OCI-LY1 (cell line): ENCODE measurements around the gene DNM2.
"Not testable (repeated sequence)": the region's sequence is repeated elsewhere in the genome, so short reads cannot be mapped to it uniquely, and the experiment has no call there.

Source experiments
- H2AFZ ChIP-seq: fragments of 200-600 bp; sonication (generic), shearing (Covaris generic); 2 replicates; pipeline ENCODE4 v1.6.0; 2014; ENCODE audit warnings: antibody characterized with exemption, mild to moderate bottlenecking, low read length
- H3F3A ChIP-seq: fragments of 200-600 bp; sonication (generic), shearing (Covaris generic); 2 replicates; pipeline ENCODE4 v1.6.0; 2014; ENCODE audit warnings: mild to moderate bottlenecking, antibody characterized with exemption, low read length, moderate library complexity; ENCODE audit not compliant: insufficient read depth
- H3K27ac ChIP-seq: fragments of 200-600 bp; sonication (generic); 2 replicates; pipeline ENCODE4 v1.5.1; 2014; ENCODE audit warnings: low read length, mixed run types, mild to moderate bottlenecking, low read depth; ENCODE audit not compliant: poor library complexity, severe bottlenecking
- H3K27me3 ChIP-seq: fragments of 200-600 bp; sonication (generic); 2 replicates; pipeline ENCODE4 v1.6.0; 2014; ENCODE audit warnings: antibody characterized with exemption, mild to moderate bottlenecking, low read length, moderate library complexity; ENCODE audit not compliant: insufficient read depth
- H3K36me3 ChIP-seq: fragments of 200-600 bp; sonication (generic); 2 replicates; pipeline ENCODE4 v1.6.1; 2014; ENCODE audit warnings: mild to moderate bottlenecking, antibody characterized with exemption, low read length, moderate library complexity, mixed read lengths; ENCODE audit not compliant: insufficient read depth
- H3K4me1 ChIP-seq: fragments of 200-600 bp; sonication (generic); 2 replicates; pipeline ENCODE4 v1.5.1; 2014; ENCODE audit warnings: mild to moderate bottlenecking, low read length, moderate library complexity; ENCODE audit not compliant: insufficient read depth, severe bottlenecking
- H3K4me2 ChIP-seq: fragments of 200-600 bp; sonication (generic), shearing (Covaris generic); 2 replicates; pipeline ENCODE4 v1.6.1; 2014; ENCODE audit warnings: low read length
- H3K4me3 ChIP-seq: fragments of 200-600 bp; sonication (generic); 2 replicates; pipeline ENCODE4 v1.5.1; 2014; ENCODE audit warnings: low read length, low read depth, mild to moderate bottlenecking, mixed read lengths; ENCODE audit not compliant: poor library complexity, severe bottlenecking
- H3K79me2 ChIP-seq: fragments of 200-600 bp; shearing (Covaris generic); 2 replicates; pipeline ENCODE4 v1.6.1; 2016; ENCODE audit warnings: mixed run types, low read length, mixed read lengths; ENCODE audit not compliant: insufficient read depth
- H3K9ac ChIP-seq: fragments of 200-600 bp; sonication (generic), shearing (Covaris generic); 2 replicates; pipeline ENCODE4 v1.6.1; 2014; ENCODE audit warnings: mild to moderate bottlenecking, low read length, mixed read lengths
- H3K9me2 ChIP-seq: fragments of 200-600 bp; sonication (generic), shearing (Covaris generic); 2 replicates; pipeline ENCODE4 v1.6.1; 2014; ENCODE audit warnings: low read depth, mild to moderate bottlenecking, low read length, mixed read lengths
- H3K9me3 ChIP-seq: fragments of 200-600 bp; shearing (Covaris generic); 2 replicates; pipeline ENCODE4 v1.6.1; 2014; ENCODE audit warnings: low read length, mixed read lengths
- H4K20me1 ChIP-seq: fragments of 200-600 bp; sonication (generic), shearing (Covaris generic); 2 replicates; pipeline ENCODE4 v1.6.0; 2016; ENCODE audit warnings: mild to moderate bottlenecking, low read length; ENCODE audit not compliant: insufficient read depth
- EZH2 ChIP-seq: fragments of 200-600 bp; sonication (generic), shearing (Covaris generic); IDR thresholded peaks from 2 replicates; pipeline ENCODE4 v1.8.0; 2017; ENCODE audit warnings: borderline replicate concordance, mixed run types, mild to moderate bottlenecking, antibody characterized with exemption, low read length, moderate library complexity, mixed read lengths
- TF ChIP-seq, protein P1 (sequence below): fragments of 200-600 bp; sonication (generic), shearing (Covaris generic); IDR thresholded peaks from 2 replicates; pipeline ENCODE4 v1.5.1; 2017; ENCODE audit warnings: mild to moderate bottlenecking, antibody characterized with exemption, low read length, moderate library complexity, mixed read lengths

Gene DNM2

DNA sequence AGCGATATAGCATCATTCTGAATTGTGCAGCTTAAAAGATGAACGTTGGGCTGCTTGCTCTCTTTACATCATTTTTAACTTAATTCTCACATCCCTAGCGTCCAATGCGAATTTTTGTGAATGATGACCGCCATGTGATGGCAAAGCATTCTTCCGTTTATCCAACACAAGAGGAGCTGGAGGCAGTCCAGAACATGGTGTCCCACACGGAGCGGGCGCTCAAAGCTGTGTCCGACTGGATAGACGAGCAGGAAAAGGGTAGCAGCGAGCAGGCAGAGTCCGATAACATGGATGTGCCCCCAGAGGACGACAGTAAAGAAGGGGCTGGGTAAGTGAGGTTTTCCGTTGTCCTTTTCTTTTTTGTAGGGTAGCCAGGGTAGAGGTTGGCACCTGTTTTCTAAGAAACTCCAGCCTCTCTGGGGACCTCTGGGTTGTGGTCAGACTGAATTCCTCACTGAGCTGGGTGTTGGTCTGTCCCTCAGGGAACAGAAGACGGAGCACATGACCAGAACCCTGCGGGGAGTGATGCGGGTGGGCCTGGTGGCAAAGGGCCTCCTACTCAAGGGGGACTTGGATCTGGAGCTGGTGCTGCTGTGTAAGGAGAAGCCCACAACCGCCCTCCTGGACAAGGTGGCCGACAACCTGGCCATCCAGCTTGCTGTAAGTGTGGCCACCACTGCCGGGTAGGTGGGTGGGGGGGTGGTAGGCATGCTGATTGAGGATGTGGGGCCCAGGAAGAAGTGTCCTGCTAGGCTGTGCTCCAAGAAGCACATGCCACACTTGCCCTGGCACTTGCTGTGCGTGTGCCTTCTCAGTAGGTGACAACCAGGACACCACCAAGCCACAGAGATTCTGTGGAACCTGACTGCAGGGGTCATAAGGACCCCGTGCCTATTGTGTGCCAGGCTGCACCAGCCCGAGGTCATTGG is 46.7 kb upstream of the DNM2 start:
- no peaks in the 10 kb centered on the region for H3K9me3 ChIP-seq
- H3F3A ChIP-seq: no peaks in the 10 kb centered on the region
- TF ChIP-seq, protein P1, sequence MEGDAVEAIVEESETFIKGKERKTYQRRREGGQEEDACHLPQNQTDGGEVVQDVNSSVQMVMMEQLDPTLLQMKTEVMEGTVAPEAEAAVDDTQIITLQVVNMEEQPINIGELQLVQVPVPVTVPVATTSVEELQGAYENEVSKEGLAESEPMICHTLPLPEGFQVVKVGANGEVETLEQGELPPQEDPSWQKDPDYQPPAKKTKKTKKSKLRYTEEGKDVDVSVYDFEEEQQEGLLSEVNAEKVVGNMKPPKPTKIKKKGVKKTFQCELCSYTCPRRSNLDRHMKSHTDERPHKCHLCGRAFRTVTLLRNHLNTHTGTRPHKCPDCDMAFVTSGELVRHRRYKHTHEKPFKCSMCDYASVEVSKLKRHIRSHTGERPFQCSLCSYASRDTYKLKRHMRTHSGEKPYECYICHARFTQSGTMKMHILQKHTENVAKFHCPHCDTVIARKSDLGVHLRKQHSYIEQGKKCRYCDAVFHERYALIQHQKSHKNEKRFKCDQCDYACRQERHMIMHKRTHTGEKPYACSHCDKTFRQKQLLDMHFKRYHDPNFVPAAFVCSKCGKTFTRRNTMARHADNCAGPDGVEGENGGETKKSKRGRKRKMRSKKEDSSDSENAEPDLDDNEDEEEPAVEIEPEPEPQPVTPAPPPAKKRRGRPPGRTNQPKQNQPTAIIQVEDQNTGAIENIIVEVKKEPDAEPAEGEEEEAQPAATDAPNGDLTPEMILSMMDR: no peak
- H3K27me3 ChIP-seq: no peaks in the 10 kb centered on the region
- H2AFZ ChIP-seq: no peak overlapping the region
- H3K4me3 ChIP-seq: no peak overlapping the region
- H3K27ac ChIP-seq: no peak overlapping the region
- no peak overlapping the region for H3K4me2 ChIP-seq
- 0 out of 2 replicates have a peak, but pooled peaks cover 3% of the 10 kb centered on the region for H4K20me1 ChIP-seq
- no peaks in the 10 kb centered on the region for H3K9me2 ChIP-seq
- H3K36me3 ChIP-seq: peaks cover 91% of the 10 kb centered on the region
- H3K79me2 ChIP-seq: peaks cover 60% of the 10 kb centered on the region
- H3K9ac ChIP-seq: no peak overlapping the region
- H3K4me1 ChIP-seq: peaks cover 8% of the 10 kb centered on the region

GRCh38 chr19:10671922-10672321 is 46.0 kb upstream of the DNM2 start:
- H3K27me3 ChIP-seq, H3K9ac ChIP-seq, H3F3A ChIP-seq, H3K4me3 ChIP-seq, H3K9me3 ChIP-seq, H3K4me1 ChIP-seq, H4K20me1 ChIP-seq, H3K4me2 ChIP-seq, H2AFZ ChIP-seq, H3K27ac ChIP-seq, H3K9me2 ChIP-seq: not testable (repeated sequence)
- H3K36me3 ChIP-seq: peaks cover 87% of the 10 kb centered on the region
- peaks cover 52% of the 10 kb centered on the region for H3K79me2 ChIP-seq

- not testable (repeated sequence) for H4K20me1 ChIP-seq, H3K27ac ChIP-seq, H3F3A ChIP-seq, H3K4me3 ChIP-seq, H3K9me2 ChIP-seq, H3K4me2 ChIP-seq, H3K4me1 ChIP-seq, H2AFZ ChIP-seq, H3K9me3 ChIP-seq, H3K9ac ChIP-seq, H3K27me3 ChIP-seq
- H3K36me3 ChIP-seq: peaks cover 95% of the 10 kb centered on the region
- H3K79me2 ChIP-seq: peaks cover 19% of the 10 kb centered on the region
These were observed 42.7 kb upstream of the DNM2 start for GRCh38 chr19:10675214-10675613.

GRCh38 chr19:10677751-10678150 is 40.1 kb upstream of the DNM2 start:
- Histone ChIP-seq H3K4me1 (no peaks in the 10 kb centered on the region), H3K9me2 (no peaks in the 10 kb centered on the region), H3K27me3 (no peaks in the 10 kb centered on the region), H3K9ac (no peak overlapping the region), H3K4me2 (no peak overlapping the region), H3K27ac (no peak overlapping the region), H3K4me3 (no peak overlapping the region), H2AFZ (no peak overlapping the region), H4K20me1 (no peaks in the 10 kb centered on the region), H3K79me2 (0 out of 2 replicates have a peak, but pooled peaks cover 6% of the 10 kb centered on the region), H3K9me3 (no peaks in the 10 kb centered on the region), H3F3A (0 out of 2 replicates have a peak, but pooled peaks cover 5% of the 10 kb centered on the region), H3K36me3 (peaks cover 95% of the 10 kb centered on the region)
- no peak for TF ChIP-seq EZH2
- TF ChIP-seq, protein P1: no peak
